HG03280 (cell line): ENCODE measurements around the gene PKP1.
"Not testable (repeated sequence)": the region's sequence is repeated elsewhere in the genome, so short reads cannot be mapped to it uniquely, and the experiment has no call there.

ENCODE experiments used
- ATAC-seq: cut with Tn5 transposase; IDR thresholded peaks from one replicate; pipeline ENCODE4 v1.9.1; 2021; ENCODE audit warnings: mild to moderate bottlenecking, moderate library complexity; ENCODE audit not compliant: unreplicated experiment

Gene PKP1, protein sequence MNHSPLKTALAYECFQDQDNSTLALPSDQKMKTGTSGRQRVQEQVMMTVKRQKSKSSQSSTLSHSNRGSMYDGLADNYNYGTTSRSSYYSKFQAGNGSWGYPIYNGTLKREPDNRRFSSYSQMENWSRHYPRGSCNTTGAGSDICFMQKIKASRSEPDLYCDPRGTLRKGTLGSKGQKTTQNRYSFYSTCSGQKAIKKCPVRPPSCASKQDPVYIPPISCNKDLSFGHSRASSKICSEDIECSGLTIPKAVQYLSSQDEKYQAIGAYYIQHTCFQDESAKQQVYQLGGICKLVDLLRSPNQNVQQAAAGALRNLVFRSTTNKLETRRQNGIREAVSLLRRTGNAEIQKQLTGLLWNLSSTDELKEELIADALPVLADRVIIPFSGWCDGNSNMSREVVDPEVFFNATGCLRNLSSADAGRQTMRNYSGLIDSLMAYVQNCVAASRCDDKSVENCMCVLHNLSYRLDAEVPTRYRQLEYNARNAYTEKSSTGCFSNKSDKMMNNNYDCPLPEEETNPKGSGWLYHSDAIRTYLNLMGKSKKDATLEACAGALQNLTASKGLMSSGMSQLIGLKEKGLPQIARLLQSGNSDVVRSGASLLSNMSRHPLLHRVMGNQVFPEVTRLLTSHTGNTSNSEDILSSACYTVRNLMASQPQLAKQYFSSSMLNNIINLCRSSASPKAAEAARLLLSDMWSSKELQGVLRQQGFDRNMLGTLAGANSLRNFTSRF

GRCh38 chr1:201282931-201283829 lies at the start of gene PKP1:
PKP1 (plus strand) TSS chr1:201283506; CDS start chr1:201283703, 197 bp downstream.
- no peak for ATAC-seq

GRCh38 chr1:201239646-201240045 lies 43.7 kb upstream of the PKP1 start:
- ATAC-seq = not testable (repeated sequence)

DNA sequence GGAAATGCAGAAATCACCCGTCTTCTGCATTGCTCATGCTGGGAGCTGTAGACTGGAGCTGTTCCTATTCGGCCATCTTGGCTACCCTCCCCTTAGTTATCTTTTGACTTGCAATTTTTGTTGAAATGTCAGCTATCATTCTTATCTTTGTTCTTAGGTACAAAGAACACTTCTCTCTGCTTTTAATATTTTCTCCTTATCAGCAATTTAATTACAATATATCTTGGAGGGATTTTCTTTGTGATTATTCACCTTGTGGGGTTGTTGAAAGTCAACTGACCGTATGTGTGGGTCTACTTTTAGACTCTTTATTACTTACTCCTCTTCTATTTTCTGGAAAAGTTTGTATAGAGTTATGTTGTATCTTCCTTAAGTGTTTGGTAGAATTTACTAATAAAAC lies 43.1 kb upstream of the PKP1 start:
- no peak for ATAC-seq

DNA sequence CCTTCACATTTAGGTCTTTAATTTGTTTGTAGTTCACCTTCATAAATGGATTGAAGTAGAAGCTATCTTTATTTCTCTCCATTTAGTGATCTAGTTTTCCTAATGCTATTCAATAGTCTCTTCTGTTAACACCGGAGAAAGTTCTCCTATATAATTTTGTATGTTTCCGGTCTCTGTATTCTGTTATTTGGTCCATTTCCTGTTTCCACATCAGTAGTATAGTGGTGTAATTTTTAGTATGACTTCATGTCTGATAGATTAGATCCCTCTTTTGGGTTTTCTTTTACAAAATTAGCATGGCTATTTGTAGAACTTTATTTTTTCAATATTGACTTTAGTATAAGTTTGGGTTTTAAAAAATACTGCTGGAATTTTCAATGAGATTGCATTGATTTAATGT lies 41.6 kb upstream of the PKP1 start:
- no peak for ATAC-seq

DNA sequence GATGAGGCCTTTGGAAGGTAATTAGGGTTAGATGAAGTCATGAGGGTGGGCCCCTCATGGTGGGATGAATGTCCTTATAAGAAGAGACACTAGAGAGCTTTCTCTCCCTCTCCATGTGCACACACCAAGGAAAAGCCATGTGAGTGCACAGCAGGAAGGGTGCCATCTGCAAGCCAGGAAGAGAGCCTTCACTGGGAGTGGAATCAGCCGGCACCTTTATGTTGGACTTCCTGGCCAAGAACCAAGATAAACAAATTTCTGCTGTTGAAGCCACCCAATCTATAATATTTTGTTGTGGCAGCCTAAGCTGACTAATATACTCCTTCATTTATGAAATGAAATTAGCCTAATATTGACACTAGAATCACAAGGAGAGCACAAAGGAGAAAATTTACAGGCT lies 38.2 kb upstream of the PKP1 start:
- no peak for ATAC-seq

DNA sequence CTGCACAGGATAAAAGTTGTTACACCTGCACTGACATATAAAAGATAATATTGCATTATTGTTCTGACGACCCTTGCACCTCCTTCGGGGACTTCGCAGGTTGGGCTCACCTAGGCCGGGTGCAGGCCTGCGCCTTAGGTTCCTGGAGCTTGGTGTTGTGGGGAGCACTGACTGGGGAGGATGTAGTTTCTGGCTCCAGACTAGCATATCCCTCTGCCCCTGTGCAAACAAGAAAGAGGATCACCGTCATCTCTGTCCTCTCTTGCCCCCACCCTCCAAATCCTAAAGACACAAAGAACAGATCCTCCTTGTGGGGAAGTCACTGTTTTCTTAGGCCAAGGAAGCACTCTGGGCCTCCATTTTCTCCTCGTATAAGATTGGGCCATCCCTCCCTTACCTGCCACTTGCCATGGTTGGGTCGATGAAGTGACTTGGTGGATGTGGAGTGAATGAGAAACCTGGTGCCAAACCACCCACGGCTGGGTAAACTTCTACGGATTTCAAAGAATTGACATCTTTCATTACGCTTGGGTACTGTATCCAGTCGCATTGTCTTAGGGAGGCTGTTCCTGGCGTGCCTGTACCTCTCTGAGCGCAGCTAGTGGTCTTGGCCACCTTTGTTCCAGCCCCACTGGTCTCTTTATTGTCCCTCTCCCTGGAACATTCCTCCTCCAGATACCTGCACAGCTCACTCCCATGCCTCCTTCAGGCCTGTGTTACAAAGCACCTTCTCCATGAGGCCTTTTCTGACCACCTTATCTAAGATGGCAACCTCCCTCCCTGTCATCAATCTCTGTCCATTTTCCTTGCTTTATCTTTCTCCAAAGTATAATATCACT lies 34.4 kb upstream of the PKP1 start:
- no peak for ATAC-seq

DNA sequence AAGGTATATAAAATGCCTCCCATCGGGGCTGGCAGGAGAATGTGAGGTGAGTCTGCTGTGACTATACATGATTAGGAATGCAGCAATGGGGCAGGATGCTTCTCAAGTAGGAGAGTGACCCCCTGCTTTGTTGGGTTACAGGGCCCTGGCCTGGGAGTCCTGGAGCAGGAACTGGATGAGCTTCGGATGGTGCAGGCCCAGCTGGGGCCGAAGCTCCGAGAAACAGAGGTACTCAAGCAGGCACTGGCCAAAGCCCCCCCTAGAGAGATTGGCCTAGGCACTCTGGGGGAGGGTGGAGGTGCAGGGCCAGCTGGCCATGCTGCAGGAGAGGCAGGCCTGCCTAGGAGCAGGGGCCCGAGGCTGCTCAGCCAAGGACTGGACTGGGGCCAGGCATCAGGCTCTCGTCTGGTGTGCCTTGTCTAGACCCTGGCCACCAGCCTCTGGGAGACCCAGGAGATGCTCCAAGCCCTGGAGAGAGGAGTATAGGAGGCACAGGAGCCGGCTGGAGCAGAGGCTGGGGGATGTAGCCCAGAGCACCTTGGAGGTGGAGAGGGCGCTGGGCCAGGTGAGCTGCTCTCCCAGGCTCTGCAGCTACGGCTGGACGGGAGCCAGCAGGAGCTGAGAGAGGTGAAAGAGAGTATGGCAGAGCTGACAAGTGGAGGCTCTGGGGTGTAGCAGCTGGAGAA lies 32.8 kb upstream of the PKP1 start:
- no peak for ATAC-seq

GRCh38 chr1:201251411-201251810 lies 31.9 kb upstream of the PKP1 start:
- ATAC-seq = no peak

- ATAC-seq = no peak
Observed at GRCh38 chr1:201251851-201252430, 31.4 kb upstream of the PKP1 start.

GRCh38 chr1:201252944-201253371 lies 30.3 kb upstream of the PKP1 start:
- ATAC-seq = no peak

DNA sequence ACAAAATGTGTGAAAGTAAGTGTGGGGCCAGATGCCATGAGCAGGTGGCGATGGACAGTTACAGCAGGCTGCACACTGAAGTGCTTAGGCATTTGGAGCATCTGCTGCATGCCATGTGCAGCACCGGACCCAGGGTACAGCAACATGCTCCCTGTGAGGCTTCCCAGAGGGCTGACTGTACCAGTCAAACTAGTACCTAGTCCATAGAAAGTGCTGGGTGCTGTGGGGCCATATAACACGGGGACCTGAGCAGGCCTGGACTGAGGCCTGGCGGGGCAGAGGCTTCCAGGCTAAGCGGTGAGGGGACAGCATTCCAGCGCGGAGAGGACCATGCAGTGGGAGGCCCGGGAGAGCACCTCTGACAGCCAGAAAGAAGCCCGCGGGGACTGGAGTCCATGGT lies 29.9 kb upstream of the PKP1 start:
- no peak for ATAC-seq

DNA sequence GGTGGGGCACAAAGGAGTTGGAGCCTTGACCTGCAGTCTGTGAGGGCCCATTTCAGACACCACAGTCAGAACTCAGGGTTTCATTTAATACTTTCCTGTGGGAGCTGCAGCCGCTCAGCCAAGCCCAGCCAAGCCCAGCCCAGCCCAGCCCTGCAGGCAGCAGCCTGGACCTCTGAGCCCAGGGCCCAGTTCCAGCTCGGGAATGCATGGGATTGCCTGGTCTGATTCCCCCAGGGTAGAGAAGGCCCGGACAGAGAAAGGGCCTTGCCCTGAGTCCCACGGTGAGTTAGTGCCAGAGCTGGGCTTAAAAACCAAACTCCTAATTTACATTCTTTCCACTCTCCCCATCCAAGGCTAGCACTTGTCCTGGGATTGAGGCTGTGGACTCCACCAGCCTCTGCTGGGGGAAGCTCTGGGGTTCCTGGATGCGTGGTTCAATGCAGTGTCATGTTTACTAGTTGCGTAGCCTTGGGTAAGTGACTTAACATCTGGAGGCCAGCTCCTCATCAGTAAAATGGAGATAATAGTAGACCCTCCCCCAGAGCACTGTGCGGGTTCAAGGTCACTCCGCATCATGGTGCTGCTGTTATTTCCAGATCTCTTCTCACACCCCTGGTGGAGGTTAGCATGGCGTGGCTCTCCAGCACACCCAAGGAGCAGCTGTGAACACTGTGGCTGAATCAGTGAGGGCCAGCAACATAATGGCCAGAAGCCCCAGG lies 29.2 kb upstream of the PKP1 start:
- ATAC-seq = no peak

GRCh38 chr1:201254625-201255478 lies 28.5 kb upstream of the PKP1 start:
- ATAC-seq = no peak

GRCh38 chr1:201255479-201256362 lies 27.6 kb upstream of the PKP1 start:
- ATAC-seq = no peak

DNA sequence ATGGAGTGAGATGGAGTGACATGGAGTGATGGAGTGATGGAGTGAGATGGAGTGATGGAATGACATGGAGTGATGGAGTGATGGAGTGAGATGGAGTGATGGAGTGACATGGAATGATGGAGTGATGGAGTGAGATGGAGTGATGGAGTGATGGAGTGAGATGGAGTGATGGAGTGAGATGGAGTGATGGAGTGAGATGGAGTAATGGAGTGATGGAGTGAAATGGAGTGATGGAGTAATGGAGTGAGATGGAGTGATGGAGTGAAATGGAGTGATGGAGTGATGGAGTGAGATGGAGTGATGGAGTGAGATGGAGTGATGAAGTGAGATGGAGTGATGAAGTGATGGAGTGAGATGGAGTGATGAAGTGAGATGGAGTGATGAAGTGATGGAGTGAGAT lies 25.2 kb upstream of the PKP1 start:
- ATAC-seq = not testable (repeated sequence)

GRCh38 chr1:201258763-201259230 lies 24.5 kb upstream of the PKP1 start:
- ATAC-seq = no peak
